ENCODE data around the gene ITIH5.

ITIH5 gene

GRCh38 chr10:7551289-7551688 lies 115.5 kb downstream of the ITIH5 start:
- DNase-seq, result peak in 11 of 56 donors; percentile 14 to 37 (median 31)

DNA sequence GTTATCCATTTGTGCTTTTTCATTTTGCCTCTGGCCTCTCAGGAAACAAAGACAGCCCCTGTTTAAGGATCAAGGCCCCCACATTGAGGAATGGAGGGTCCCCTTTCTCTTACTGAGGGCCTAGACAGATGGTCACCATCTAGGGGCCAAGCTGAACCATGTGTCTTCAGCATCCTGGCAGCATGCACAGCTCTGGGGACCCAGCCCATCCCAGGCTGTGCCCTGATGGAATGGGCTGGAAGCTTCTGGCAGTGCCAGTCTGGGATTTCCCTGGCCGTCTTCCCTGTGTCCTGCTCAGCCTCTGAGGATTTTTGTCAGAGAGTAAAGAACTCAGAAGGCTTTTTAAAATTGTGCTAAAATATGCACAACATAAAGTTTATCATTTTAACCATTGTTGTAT lies 116.8 kb downstream of the ITIH5 start:
- DNase-seq, result peak in 26 of 56 donors; percentile 14 to 60 (median 36)

GRCh38 chr10:7547829-7548228 lies 118.9 kb downstream of the ITIH5 start:
- DNase-seq, result peak in 1 of 56 donors; percentile 6

GRCh38 chr10:7547206-7547605 lies 119.6 kb downstream of the ITIH5 start:
- no peak for DNase-seq

DNA sequence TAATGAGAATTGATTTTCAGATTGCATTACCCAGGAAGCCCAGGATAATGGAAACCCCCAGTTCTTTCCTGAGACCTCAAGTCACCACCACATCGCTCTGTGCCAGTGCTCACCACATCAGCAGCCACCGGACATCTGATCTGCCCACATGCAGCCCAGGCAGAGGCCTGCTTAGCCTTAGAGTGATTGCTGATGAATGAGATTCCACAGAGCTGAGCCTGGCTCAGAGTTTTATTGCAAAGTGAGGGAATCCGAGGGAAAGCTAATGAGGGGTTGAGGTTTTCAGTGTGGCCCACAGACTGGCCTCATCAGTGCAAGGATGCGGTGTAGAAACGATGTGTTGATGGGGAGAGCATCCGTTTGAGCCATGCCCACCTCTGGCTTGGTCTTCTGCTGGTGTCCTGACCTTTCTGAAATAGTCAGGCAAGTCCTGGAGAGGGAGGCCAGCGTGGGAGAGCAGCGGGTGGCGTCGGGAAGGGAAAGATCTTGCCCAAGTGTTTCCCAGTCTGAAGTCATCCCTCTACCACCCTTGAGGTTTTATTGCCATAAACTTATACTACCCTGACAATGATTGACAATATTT lies 120.3 kb downstream of the ITIH5 start:
- no peak for DNase-seq

DNA sequence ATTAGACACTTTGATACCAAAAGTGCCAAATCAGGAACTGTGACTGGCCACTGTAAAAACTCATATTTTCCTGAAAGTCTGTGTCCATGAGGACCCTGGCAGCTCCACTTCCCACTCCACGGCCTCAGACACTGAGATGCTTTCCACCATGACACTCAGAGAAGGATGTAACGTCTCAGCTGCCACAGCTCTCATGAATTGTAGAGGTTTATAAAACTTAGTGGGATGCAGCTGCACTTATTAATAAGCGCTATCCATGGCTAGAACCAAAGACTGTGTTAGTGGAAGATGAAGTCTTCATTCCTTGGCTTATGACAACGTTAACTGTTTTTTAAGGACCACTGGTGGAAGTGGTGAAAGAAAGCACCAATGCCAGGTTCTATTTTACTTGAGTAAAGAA lies 121.0 kb downstream of the ITIH5 start:
- no peak for DNase-seq

DNA sequence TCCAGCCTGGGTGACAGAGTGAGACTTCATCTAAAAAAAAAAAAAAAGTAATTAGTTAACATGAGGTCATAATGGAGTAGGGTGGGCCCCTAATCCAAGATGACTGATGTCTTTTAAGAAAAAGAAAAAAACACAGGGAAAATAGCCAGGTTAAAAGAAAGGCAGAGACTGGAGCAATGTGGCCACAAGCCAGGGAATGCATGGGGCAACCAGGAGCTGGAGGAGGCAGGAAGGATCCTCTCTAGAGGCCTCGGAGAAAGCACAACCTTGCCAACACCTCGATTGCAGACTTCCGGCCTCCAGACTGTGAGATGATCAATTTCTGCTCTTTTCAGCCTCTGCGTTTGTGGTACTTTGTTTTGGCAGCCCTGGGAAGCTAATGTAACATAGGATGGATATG lies 121.5 kb downstream of the ITIH5 start:
- DNase-seq, result no peak

- peak in 14 of 56 donors; percentile 6 to 57 (median 32) for DNase-seq
Measured at GRCh38 chr10:7544203-7544602, 122.6 kb downstream of the ITIH5 start.

- no peak for DNase-seq
Measured at GRCh38 chr10:7542189-7542914, 124.4 kb downstream of the ITIH5 start.

DNA sequence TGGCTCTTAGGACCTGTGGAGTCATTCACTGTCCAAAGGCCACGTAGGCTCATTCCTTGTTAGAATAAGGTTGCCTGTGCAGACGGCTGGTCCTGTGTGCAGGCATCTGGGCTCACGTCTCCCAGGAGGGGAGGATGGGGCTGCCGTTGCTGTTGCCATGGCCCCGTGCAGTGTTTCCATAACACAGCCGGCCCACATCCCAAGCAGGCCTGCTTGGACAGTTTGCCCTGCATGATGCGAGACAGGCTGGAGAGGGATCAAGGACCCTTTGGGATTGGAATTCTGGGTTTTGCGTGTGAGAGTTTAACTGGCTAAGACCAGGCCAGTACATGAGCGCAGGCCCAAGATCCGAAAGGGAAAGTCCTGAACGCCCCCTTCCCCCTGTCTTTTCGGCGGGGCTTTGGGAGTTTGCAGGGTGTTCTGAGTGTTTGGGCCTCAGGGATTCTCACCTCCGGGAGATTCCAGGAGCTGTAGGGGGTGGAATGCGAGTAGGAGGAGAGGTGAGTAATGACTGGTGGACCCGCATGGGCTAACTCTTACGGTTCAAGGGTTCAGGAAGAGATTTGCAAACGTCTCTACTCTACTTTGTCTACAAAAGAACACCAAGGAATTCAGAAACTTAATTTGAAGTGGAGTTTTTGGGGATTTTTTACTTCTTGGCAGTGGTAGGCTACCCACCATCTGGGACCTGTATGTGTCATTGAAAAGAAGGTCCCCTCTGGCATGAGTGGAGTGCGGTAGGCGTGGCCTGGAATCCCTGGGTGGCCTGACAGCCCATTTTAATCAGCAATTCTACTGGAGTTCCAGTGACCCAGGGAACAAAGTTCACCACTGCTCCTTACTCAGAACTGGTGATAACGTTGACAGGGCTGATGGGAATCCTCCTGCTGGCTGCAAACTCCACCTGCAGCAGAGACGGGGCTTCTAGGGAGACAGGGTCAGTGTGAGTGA lies 125.4 kb downstream of the ITIH5 start:
- peak in 5 of 56 donors; percentile 9 to 49 (median 18) for DNase-seq

- DNase-seq, result no peak
Measured at GRCh38 chr10:7538970-7539654, 127.7 kb downstream of the ITIH5 start.

DNA sequence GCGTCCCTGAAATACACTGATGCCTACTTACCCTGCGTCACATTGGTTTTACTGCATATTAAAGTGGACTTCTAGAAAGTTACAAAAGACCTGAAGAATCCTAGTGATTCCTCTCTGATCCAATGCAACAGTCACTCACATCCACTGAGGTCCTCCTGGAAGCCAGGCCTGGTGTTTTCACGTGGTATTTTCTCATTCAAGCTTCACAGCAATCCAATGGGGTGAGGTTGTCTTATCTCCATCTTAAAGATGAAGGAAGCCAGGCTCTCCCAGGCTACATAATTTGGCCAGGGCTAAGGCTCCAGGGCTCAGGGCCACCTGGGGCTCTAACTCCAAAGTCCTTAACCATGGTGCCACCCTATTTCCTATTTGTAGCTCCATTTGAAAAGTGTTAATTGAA lies 129.6 kb downstream of the ITIH5 start:
- no peak for DNase-seq

DNA sequence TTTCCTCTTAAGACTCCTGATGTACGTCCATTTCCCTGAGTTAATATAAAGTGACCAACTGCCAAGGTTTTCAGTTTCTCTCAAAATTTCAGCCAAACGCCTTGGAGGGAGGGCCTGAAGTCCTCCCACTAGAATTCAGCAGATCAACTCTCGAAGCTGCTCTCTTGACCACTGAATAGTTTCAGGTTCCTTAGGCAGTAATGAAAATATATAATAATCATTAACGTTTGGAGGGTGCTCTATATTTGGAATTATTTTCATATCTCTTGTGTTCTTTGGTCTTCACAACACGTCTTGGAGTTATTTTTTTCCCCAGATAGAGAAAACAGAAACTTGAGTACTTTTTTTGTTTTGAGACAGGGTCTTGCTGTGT lies 132.3 kb downstream of the ITIH5 start:
- DNase-seq, result no peak

DNA sequence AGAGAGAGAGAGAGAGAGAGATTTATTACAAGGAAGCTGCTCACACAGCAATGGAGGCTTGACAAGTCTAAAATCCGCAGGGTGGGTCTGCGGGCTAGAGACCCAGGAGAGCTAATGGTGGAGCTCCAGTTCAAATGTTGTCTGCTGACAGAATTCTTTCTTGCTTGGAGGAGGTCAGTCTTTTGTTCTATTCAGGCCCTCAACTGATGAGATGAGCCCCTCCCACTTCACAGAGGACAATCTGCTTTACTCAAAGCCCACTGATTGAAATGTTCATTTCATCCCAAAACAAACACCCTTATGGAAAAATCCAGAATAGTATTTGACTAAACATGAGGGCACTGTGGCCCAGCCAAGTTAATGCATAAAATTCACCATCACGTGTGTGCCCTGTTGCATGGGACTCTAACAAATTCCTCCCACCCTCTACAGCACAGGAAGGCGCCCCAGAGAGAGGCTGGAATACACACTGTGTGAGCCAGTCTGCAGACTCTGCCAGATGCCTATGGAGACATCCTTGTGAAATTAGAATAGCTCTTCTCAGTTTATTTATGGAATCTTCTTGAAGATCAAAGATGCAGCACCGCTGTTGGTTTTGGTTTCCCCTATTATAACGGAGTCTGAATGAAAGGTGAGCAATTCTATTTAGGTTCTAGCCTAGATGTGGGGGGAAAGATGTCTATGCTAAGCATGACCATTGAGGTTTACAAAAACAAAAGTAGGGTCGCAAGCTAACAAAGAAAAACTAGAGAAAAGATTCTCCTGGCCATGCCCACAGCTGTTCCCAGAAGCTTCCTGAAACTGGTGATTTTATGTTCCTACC lies 132.9 kb downstream of the ITIH5 start:
- DNase-seq, result no peak

GRCh38 chr10:7532723-7533498 lies 133.9 kb downstream of the ITIH5 start:
- DNase-seq, result peak in 2 of 56 donors; percentile 7 to 17

DNA sequence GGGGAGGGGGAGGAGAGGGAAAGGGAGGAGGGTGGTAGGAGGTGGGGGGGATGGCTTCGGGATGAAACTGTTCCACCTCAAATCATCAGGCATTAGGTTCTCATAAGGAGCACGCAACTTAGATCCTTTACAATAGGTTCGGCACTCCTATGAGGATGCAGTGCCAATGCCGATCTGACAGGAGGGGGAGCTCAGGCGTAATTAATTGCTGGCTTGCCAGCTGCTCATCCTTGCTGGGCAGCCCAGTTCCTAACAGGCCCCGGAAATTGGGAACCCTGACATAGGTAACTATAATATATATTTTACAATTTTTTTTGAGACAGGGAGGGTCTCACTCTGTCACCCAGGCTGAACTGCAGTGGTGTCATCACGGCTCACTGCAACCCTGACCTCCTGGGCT lies 137.1 kb downstream of the ITIH5 start:
- peak in 24 of 56 donors; percentile 9 to 68 (median 26) for DNase-seq

DNA sequence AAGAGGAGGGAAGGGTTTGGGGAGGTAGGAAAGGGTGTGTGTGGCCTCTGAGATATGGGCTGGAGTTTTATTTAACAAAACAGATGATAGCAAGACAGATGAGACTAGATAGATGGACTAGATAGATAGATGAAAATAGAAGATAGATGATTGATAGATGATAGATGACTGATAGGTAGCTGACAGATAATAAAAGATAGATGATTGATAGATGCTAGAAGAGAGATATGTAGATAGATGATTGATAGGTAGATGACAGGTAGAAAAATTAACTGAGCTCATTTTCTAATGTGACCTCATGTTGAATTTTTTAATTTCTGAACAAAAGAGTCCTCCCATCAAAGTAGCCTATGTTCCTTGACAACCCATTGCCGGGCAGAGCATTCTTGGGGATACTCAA lies 139.3 kb downstream of the ITIH5 start:
- no peak for DNase-seq

DNA sequence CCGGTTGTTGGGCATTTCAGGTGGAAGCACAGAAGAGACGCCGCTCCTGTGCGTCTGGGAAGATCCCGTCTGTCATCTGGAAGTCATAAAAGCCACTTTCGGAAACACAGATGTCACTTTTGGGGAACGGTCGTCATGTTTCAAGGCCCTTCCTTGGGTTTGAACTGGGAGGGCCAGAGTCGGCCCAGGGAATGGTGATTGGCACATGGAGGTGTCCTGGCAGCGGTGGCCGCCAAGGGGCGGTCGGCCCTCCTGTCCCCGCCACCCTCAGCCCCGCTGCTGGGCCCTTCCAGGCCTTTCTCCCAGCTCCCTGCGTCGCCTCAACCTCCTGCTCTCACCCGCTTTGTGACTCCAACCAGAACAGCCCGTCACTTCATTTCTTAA lies 140.8 kb downstream of the ITIH5 start:
- DNase-seq, result no peak

DNA sequence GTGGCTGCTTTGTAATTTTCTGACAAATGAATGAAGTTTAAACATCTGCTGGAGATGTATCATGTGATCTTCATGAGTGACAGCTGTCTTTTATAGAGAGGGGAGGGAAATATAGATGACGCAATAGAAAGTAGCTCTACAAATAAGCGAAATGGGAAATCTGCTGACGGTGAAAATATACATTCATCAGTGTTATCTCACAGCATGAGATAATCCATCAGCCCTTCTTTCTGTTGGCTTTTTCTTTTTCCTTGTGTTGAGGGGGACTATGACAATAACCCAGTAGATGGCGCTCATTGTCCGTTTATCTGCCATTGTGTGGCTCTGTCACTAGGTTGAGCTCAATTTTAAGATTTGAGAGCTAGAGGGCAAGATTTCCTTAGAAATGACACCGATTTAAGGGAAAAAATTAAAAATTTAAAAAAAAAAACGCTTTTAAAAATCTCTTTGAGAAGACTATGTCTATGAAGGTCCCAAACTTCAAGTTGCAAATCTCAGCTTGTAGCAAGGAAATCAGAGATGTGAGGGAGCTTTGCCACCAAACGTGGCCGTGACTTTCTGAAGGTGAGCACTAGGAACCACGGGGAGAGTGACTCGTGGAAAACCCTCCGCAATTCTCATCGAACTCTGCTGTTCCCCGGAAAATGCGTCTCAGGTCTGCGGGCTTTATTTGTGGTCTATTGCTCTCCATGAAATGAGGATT lies 141.3 kb downstream of the ITIH5 start:
- DNase-seq, result peak in 33 of 56 donors; percentile 5 to 84 (median 30)
